Adrenal gland (tissue), 12 donors: Measurements from ENCODE around the gene TMCC1. TPM values are rescaled to one million over a fixed set of nuclear protein-coding genes. Genes with fewer than 3 reads are reported as not detected.

Experiments
- DNase-seq, 7 donors: peaks; one replicate each; pipeline ENCODE4 v3.0.0-alpha.2; 2019 to 2020
- H3K27ac ChIP-seq, 5 donors: fragments of 200-600 bp; sonication (generic) in 4 of 5; 1 replicate in 3 of 5; 2 replicates in 2 of 5; pipeline versions ENCODE4 v1.5.1 to v1.8.0; 2016 to 2020; ENCODE audit warnings: mild to moderate bottlenecking in 1 of 5
- H3K27me3 ChIP-seq: fragments of 200-600 bp; 2 replicates; pipeline ENCODE4 v1.8.0; 2021
- H3K36me3 ChIP-seq, 2 donors: fragments of 200-600 bp; replicated peaks in 1 of 2; 1 replicate in 1 of 2; 2 replicates in 1 of 2; pipeline versions ENCODE4 v1.5.1 to v1.8.0; 2018 to 2022
- H3K4me1 ChIP-seq, 2 donors: fragments of 200-600 bp; replicated peaks in 1 of 2; 1 replicate in 1 of 2; 2 replicates in 1 of 2; pipeline versions ENCODE4 v1.5.1 to v1.8.0; 2018 to 2021
- H3K4me3 ChIP-seq, 4 donors: fragments of 200-600 bp; sonication (generic) in 3 of 4; one replicate each; pipeline ENCODE4 v1.5.1; 2016 to 2018
- H3K9me3 ChIP-seq, 3 donors: fragments of 200-600 bp; sonication (generic) in 1 of 3; replicated peaks in 1 of 3; 1 replicate in 2 of 3; 2 replicates in 1 of 3; pipeline versions ENCODE4 v1.5.1 to v1.8.0; 2016 to 2021
- POLR2A ChIP-seq, 2 donors: fragments of 450-650 bp; IDR thresholded peaks; one replicate each; pipeline ENCODE4 v1.6.1; 2017; ENCODE audit warnings: antibody characterized with exemption in 2 of 2, mild to moderate bottlenecking in 2 of 2, moderate library complexity in 1 of 2
- WGBS, 4 donors: extraction: QIAGEN DNeasy Blood & Tissue Kit in 2 of 4; methylation state at CpG; one replicate each; pipeline versions ENCODE4 v1.1.5 to v1.1.7; 2013 to 2017; 5-methylcytosine and 5-hydroxymethylcytosine counted together
- intact Hi-C, 2 donors: fragments of 100-400 bp; cut with DNase I; formaldehyde crosslinking; loops; one replicate each; pipeline versions ENCODE4 v1.14.1 to v1.15.0; 2022 to 2023
- polyA plus RNA-seq, 3 donors: library from polyadenylated mRNA; stranded (reverse); fragments of 200-250 nt in 2 of 3; fragments of 350-450 nt in 1 of 3; fragmentation: Illumina TruSeq in 1 of 3; extraction: RNeasy Lipid Tissue Mini Kit (QIAGEN cat#74804) in 1 of 3; gene quantifications; one replicate each; pipeline ENCODE4 v1.2.3, GENCODE V29; 2013 to 2014
- total RNA-seq, 9 donors: library from RNA; depleted of rRNA in 4 of 9; stranded (reverse); fragments of >200 nt in 4 of 9; fragments of 120-200 nt in 1 of 9; fragmentation: NEBNext Ultra II Directional in 1 of 9; extraction: Animal tissue kit (Norgen Biotek cat#: 25700) in 1 of 9; gene quantifications; one replicate each; pipeline versions ENCODE4 v1.1.0 to v1.2.4, GENCODE V29; 2013 to 2023
- TF ChIP-seq, protein P1 (sequence below), 6 experiments: fragments of 450-650 bp in 4 of 6; fragments of 200-600 bp in 2 of 6; sonication (generic) in 1 of 6; IDR thresholded peaks; 1 replicate in 5 of 6; 2 replicates in 1 of 6; pipeline versions ENCODE4 v1.5.1 to v1.8.0; 2016 to 2021; ENCODE audit warnings: antibody characterized with exemption in 6 of 6, mild to moderate bottlenecking in 2 of 6, moderate library complexity in 1 of 6
- donor health status: healthy with polysubstance abuse.
- donor health status: Bipolar disorder and iron deficiency.
- donor health status: DM: yes; HTN: yes; CAD: no.
- donor health status: DM: no; HTN: no; CAD: no.
- donor health status: DM: no; HTN: no; CAD: no.
- donor health status: DM: yes; HTN: yes; CAD: no.

The TMCC1 gene
- total and polyA plus RNA-seq, 12 donors = 6.3 to 141 (median 22.9) TPM

- WGBS, 4 donors = 34 to 50% (median 42%) methylated on average over 2 of the region's 2 CpGs
- TF ChIP-seq POLR2A (IDR thresholded peaks at IDR 0.05) = no peak
- TF ChIP-seq, protein P1, sequence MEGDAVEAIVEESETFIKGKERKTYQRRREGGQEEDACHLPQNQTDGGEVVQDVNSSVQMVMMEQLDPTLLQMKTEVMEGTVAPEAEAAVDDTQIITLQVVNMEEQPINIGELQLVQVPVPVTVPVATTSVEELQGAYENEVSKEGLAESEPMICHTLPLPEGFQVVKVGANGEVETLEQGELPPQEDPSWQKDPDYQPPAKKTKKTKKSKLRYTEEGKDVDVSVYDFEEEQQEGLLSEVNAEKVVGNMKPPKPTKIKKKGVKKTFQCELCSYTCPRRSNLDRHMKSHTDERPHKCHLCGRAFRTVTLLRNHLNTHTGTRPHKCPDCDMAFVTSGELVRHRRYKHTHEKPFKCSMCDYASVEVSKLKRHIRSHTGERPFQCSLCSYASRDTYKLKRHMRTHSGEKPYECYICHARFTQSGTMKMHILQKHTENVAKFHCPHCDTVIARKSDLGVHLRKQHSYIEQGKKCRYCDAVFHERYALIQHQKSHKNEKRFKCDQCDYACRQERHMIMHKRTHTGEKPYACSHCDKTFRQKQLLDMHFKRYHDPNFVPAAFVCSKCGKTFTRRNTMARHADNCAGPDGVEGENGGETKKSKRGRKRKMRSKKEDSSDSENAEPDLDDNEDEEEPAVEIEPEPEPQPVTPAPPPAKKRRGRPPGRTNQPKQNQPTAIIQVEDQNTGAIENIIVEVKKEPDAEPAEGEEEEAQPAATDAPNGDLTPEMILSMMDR (IDR thresholded peaks at IDR 0.05) = no peak
- intact Hi-C loops = no loop called here
- no peaks in the 10 kb centered on the region for H3K27me3 ChIP-seq
- no peaks in the 10 kb centered on the region for H3K9me3 ChIP-seq
- H3K4me1 ChIP-seq = peaks cover 30 to 33% of the 10 kb centered on the region in 2 donors
- H3K36me3 ChIP-seq = peaks cover 0 to 4% of the 10 kb centered on the region in 2 donors
- no peak for DNase-seq
- peak overlapping the region in 1 of 4 donors; percentile 35 for H3K4me3 ChIP-seq
- peak overlapping the region; percentile 33 to 79 (median 65) for H3K27ac ChIP-seq
These were observed 38.2 kb downstream of the TMCC1 start for GRCh38 chr3:129855170-129855831.

DNA sequence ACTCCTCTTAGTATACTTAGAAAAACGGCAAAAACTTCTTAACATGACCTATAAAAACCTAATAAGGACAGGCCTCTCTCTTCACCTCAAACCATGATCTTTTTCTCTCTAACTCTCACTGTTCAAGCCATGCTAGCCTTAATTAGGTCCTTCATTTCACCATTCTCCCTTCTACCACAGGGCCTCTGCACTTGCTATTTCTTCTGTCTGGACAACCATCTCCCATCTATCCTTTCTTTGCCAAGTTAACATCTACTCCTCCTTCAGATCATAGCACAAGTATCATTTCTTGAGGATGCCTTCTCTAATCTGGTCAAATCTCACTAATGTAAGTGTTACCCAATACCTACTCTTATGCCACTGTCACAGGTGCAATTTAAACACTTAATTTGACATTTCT is 39.1 kb downstream of the TMCC1 start:
- H3K27me3 ChIP-seq = no peaks in the 10 kb centered on the region
- DNase-seq = no peak
- TF ChIP-seq, protein P1 (IDR thresholded peaks at IDR 0.05) = no peak
- no peak for TF ChIP-seq POLR2A (IDR thresholded peaks at IDR 0.05)
- H3K4me3 ChIP-seq = no peak overlapping the region
- peaks cover 0 to 4% of the 10 kb centered on the region in 2 donors for H3K36me3 ChIP-seq
- no peaks in the 10 kb centered on the region for H3K9me3 ChIP-seq
- WGBS, 4 donors = 97 to 100% (median 100%) methylated on average over 1 of the region's 1 CpG
- H3K27ac ChIP-seq = peak overlapping the region in 3 of 5 donors; percentile 8 to 79 (median 61)
- intact Hi-C loops = no loop called here
- H3K4me1 ChIP-seq = peaks cover 30 to 33% of the 10 kb centered on the region in 2 donors

- Histone ChIP-seq H3K27ac (no peak overlapping the region), H3K4me1 (no peaks in the 10 kb centered on the region), H3K4me3 (no peak overlapping the region), H3K27me3 (no peaks in the 10 kb centered on the region), H3K9me3 (no peaks in the 10 kb centered on the region), H3K36me3 (no peaks in the 10 kb centered on the region)
- peak in 3 of 7 donors; percentile 28 to 52 (median 35) for DNase-seq
- 54 to 69% (median 65%) methylated on average over 2 of the region's 2 CpGs for WGBS, 4 donors
- no peak for TF ChIP-seq POLR2A (IDR thresholded peaks at IDR 0.05)
- TF ChIP-seq, protein P1 (IDR thresholded peaks at IDR 0.05) = no peak
- intact Hi-C loops = no loop called here
These were observed 47.6 kb downstream of the TMCC1 start for GRCh38 chr3:129845956-129846355.

- peak in 2 of 7 donors; percentile 22 to 41 for DNase-seq
- Histone ChIP-seq H3K4me3 (no peak overlapping the region), H3K27ac (peak overlapping the region in 1 of 5 donors; percentile 21), H3K4me1 (no peaks in the 10 kb centered on the region), H3K9me3 (no peaks in the 10 kb centered on the region), H3K27me3 (no peaks in the 10 kb centered on the region), H3K36me3 (no peaks in the 10 kb centered on the region)
- intact Hi-C loops = no loop called here
- no peak for TF ChIP-seq POLR2A (IDR thresholded peaks at IDR 0.05)
- TF ChIP-seq, protein P1 (IDR thresholded peaks at IDR 0.05) = no peak
- WGBS, 4 donors = 59 to 80% (median 67%) methylated on average over 5 of the region's 5 CpGs
These were observed 52.7 kb downstream of the TMCC1 start for GRCh38 chr3:129840707-129841360.
